DMS 273 (cell line): ENCODE measurements around the gene UBA6.

ENCODE experiments used
- DNase-seq: peaks from one replicate; lab custom pipeline; 2025; ENCODE audit not compliant: unreplicated experiment; lab: John Stamatoyannopoulos, UW

The UBA6 gene

DNA sequence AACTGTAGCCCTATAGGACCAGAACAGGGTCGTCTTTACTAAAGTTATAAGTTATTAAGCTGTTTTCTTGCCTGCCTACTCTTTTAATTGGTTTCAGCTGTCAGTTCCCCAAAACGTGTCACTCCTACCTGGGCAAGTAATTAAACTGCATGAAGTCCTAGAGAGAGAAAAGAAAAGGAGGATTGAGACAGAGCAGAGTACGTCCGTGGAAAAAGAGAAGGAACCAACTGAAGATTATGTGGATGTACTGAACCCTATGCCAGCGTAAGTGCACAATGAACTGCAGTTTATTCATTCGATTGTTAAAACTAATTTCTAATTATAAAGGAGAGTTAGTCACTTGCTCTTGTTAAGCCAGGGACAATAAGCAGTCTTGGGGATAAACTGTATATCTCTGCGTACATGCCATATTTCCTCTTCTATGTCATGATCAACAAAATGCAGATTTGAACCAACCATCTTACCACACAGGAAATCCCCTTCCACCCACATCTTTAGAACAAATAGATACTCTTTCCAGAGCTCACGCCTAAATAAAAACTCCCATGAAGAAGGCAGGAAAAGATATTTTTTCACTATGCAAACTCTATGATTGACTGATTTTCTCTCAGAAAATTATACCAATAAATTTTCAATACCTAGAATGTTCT is 119.6 kb downstream of the UBA6 start:
- no peak for DNase-seq

GRCh38 chr4:67580577-67580976 is 120.4 kb downstream of the UBA6 start:
- DNase-seq: no peak

DNA sequence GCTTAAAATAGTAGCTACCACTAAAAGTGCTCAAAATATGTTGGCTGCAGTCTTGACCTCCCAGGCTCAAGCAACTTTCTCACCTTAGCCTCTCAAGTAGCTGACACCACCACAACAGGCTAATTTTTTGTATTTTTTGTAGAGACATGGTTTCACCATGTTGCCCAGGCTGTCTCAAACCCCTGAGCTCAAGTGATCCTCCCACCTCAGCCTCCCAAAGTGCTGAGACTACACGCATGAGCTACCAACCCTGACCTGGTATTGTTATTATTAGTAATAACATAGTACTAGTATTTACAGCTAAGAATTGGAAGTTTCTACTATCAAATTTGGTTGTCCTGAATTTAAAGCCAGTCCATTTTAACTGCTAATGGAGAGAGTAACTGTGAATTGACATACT is 124.4 kb downstream of the UBA6 start:
- no peak for DNase-seq

DNA sequence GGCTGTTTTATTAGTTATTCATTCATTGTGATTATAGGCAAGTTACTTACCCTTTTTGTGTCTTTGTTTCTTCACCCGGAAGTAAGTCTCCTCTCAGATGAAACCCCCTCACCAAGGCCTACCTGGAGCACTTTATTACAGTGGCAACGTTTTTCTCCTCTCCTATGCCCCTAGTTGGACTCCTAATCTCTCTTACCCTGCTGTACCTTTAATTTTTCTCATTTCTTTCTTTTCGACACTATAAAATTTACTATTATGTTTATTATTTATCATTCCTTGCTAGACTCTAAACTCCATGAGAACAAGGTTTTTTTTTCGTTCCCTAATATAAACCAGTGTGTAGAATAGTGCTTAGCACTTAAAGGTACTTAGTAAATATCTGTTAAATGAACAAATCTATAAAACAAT is 124.9 kb downstream of the UBA6 start:
- DNase-seq: no peak

GRCh38 chr4:67575232-67576058 is 125.5 kb downstream of the UBA6 start:
- DNase-seq: peak; percentile 75

- DNase-seq: no peak
These were observed 127.8 kb downstream of the UBA6 start for GRCh38 chr4:67573193-67573592.

DNA sequence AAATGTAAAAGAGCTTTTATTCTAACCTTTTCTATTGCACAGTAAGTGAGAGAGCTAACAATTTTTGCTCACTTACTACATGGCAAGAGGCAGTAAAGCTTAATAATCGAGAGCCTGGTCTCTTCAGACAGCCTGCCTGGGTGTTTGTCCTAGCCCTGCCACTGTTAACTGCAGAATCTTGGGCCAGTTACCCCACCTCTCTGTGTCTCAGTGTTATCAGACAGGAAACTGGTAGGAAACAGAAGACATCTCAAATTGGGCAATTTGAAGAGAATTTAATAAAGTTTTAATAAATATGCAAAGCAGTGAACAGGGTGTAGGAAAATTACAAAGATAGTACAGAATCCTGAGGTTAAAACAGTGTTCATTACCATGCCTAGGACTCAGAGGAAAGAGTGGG is 129.0 kb downstream of the UBA6 start:
- DNase-seq: no peak

DNA sequence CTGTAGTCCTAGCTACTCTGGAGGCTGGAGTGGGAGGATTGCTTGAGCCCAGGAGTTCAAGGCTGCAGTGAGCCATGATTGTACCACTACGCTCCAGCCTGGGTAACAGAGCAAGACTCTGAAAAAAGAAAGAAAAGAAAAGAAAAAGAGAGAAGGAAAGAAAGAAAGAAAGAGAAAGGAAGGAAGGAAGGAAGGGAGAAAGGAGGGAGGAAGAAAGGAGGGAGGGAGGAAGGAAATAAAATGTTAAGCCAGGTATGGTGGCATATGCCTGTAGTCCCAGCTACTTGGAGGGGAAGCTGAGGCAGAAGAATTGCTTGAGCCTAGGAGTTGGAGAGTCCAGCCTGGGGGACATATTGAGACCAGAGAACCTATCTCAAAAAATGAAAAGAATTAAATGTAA is 130.4 kb downstream of the UBA6 start:
- DNase-seq: no peak

DNA sequence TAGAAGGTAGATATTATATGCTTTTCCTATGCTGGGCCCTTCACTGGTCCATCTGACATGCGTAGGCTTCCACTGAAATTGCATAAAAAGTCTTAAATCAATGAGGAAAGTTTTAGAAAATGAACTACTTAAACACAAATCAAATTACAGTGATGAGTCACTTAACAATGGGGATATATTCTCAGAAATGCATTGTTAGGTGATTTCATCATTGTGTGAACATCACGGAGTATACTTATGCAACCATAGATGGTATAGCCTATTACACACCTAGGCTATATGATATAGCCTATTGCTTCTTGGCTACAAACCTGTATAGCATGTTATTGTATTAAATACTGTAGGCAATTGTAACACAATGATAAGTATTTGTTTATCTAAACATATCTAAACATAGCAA is 132.1 kb downstream of the UBA6 start:
- DNase-seq: no peak

DNA sequence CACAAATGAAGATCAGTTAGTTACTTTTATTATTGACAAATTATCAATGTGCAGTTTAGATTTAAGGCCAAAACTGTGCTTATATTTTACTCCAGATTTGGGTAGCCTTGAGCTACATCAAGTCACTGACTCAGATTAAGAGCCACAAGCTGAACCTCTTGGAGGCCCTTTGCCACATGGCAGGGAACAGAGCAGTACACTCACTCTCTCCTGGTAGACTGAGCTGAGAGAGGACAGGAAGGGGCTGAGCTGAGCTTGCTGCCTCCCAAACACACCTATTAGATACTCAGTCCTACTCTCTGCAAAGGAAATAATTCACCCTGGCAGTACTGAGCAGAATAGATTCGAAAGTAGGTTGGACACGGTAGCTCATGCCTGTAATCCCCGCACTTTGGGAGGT is 134.6 kb downstream of the UBA6 start:
- DNase-seq: no peak

DNA sequence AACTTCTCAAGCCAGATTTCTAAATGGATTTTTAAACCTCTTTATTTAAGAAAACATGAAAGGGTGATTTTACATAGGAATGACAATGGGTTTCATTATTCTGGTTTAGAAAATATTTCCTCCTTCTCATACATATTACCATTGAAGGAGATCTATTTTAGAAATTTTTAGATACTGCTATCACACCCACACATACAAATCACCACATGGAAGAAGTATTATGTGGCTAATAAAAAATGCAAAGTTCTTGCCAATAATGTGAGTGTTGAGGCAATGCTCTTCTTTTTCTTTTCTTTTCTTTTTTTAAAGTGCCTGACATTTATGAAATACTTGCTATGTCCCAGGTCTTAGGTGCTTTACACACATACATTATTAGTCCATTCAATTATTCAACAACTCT is 135.7 kb downstream of the UBA6 start:
- no peak for DNase-seq
